GM18861 (cell line): ENCODE results near the gene LARP4B.

ENCODE experiments used
- ATAC-seq: cut with Tn5 transposase; IDR thresholded peaks from one replicate; pipeline ENCODE4 v1.9.1; 2021; ENCODE audit not compliant: unreplicated experiment

LARP4B gene

DNA sequence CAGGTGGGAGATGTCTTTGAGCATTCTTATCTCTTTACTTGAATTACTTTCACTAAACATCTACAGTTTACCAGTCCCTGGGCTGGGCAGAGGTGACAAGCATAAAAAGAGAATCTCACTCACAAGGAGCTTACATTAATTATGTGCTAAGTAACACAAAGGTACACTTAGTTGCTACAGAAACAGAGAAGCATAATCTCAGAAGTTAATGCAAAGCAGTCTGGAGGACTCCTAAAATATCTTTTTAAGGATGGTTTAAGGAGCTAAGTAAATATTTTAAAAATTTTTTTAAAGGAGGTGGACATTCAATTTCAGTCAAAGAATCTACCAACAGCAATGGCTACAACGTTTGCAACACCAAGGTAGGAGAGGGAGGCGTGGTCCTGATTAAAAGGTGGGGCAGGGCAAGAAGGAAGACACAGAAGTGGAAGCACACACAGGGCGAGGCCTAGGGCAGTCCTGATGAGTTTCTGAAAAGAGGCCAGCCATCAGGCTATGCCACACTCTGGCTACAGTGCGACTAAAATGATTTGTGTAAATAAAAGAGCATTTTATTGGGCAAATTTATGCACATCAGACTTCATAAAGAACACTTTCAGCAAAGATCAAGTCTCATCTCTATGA is 5.3 kb downstream of the LARP4B start:
- ATAC-seq = no peak

DNA sequence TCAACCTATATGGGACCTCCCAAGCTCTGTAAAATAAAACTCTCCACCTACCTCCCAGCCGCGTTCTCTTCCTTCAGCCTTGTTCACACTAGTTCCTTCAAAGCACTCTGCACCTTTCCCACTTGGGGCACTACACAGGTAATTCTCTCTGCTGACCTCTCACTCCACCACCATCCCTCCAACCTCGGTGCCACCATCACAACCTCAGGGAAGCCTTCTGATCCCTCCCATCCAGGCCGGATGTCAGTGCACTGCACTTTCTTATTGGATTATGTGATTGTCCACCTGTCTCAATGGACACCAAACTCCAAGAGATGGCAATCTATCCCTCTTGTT is 7.0 kb downstream of the LARP4B start:
- no peak for ATAC-seq

DNA sequence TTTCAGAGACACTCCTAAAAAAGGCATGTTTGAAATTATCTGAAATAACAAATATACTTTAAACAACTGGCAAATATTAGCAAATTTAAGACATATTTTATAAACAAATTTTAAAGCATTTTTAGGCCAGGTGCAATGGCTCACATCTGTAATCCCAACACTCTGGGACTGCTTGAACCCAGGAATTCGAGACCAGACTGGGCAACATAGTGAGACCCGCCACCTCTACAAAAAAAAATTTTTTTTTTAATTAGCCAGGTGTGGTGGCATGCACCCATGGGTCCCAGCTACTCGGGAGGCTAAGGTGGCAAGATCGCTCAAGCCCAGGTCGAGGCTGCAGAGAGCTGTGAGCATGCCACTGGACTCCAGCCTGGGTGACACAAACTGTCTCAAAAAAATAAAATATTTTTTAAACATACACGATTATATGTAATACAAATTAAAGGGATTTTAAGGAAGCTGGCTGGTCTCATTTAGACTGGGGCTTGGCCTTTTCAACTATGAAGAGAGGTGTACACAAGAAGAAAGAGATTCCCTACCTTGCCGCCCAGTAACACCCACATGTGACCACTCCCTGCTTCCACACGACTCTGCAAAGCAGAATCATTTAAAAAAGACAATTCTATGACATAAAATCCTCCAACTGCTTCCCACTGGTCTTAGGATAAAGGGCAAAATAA is 7.5 kb downstream of the LARP4B start:
- no peak for ATAC-seq

DNA sequence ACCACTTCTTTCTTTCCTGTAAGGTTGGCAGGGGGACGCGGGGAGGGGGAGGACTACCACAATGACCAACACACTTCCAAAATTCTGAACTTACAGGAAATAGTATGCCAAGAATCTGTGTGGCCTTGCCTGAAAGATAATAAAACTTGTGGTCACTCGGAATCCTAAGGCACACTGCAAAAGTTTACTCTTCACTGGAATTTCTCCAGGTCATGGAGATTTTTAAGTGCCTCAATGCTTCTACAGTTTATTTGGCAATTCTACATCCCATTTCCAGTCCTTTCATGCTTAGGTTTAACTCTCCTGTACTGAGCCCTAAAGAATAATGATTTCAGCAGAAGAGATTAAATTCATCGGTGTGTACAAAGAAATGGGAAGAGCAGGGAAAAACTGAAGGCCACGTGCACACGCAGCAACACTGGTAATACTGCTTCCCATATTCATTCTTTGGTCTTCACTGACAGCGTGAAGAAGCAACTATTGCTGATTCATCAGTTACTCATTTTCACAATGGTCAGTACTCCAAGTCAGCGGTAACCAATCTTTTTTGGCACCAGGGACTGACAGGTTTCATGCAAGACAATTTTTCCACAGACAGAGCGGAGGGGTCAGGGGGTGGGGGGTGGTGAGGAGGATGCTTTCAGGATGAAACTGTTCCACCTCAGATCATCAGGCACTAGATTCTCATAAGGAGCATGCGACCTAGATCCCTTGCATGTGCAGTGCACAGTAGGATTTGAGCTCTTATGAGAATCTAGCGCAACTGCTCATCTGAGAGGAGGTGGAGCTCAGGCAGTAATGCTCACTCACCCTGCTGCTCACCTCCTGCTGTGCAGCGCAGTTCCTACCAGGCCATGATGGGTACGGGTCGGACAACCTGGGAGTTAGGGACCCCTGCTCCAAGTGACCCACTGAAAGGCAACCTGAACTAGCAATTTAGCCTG is 9.8 kb downstream of the LARP4B start:
- no peak for ATAC-seq

DNA sequence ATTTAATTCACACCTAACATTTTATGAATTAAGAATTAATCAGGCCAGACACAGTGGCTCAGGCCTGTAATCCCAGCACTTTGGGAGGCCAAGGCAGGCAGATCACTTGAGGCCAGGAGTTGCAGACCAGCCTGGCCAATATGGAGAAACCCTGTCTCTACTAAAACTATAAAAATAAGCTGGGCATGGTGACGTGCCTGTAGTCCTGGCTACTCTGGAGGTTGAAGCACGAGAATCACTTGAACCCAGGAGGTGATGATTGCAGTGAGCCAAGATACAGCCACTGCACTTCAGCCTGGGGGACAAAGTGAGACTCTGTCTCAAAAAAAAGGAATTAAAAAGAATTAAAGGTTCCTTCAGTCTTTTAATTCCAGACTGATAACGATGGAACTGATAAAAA is 11.1 kb downstream of the LARP4B start:
- no peak for ATAC-seq

DNA sequence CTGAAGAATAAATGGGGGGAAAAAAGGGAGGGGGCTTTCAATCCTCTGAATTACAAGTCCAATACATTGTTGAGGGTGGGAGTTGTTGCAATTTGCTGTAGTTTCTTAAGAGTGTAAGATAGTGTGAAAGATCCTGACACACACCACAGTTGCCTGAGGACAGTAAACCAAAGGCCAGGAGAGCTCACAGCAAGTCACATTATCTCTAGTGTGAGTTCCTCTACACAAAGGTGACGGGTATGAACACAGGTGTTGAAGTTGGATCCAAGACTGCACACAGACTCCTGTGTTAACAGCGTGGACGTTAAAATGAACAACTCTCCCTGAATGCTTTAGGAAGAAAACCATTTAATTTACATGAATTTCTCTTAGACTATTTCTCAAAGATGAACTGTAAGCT is 12.0 kb downstream of the LARP4B start:
- ATAC-seq = no peak

DNA sequence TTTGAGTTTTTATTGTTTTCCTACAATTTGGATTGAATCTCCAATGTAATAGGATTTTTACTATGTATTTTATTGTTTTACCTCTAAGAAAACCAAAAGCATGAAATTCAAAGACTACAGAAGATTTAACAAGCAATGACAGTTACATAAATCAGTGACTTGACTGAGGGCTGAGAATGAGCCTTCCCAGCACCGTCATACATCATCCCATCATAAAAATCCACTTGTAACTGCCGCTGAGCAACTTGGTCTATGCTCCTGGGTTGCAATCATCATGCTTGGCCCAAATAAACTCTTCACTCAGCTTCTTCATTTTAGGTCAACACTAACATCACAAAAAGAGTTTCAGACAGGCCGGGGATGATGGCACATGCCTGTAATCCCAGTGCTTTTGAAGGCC is 13.5 kb downstream of the LARP4B start:
- ATAC-seq = no peak

DNA sequence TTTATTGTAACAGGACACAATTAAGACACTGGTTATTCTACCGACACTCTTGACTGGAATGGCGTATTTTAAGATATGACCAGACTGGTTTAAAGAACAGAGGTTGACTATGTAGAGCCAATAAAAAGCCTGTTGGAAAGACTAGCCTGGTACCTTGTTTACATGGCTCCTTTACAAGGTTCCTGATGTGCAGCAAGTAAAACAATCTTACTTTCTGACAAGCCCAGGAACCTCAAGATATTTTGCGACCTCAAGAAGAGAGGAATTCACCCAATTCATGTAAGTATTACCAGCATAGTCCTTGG is 14.1 kb downstream of the LARP4B start:
- ATAC-seq = no peak

DNA sequence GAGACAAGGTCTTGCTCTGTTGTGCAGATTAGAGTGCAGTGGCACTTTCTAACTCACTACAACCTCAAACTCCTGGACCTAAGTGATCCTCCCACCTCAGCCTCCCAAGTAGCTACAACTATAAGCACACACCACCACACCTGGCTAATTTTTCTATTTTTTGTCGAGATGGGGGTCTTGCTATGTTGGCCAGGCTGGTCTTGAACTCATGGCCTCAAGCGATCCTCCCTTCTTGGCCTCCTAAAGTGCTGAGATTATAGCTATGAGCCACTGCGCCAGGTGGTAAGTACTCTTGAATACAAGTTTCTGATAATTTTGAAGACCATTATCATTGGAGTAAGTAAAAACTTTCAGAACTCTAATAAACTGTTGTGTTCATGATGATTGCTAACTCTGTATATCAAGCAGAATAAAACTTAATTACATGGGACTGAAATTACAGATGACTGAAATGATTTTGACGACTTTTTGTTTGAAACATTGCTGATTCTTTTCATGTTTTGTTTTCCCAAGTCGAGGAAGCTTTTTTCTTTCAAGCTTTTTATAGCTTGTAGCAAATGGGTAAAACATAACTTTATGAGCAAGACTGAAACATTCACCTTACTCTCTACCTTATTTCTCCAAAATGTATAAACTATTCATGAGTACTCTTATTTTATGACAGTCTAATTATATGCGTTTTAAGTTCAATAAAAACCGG is 14.6 kb downstream of the LARP4B start:
- ATAC-seq = no peak

DNA sequence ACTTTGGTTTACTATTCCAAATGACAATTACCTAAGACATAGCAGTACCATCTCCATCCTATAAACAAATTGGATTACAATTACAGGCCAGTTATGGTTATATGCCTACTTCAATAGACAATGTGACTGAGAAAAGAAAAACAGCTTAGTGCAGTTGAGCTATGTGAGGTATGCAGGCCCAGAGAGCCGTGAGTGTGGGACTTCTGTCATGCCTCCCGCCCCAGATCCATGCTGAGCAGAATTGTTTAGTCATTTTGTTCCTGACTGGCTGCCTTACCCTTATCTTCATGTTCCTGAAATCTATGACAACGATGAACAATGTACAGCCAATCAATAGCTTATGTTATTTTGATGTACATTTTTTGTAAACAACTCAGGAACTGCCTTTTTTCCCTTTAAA is 21.7 kb downstream of the LARP4B start:
- no peak for ATAC-seq

DNA sequence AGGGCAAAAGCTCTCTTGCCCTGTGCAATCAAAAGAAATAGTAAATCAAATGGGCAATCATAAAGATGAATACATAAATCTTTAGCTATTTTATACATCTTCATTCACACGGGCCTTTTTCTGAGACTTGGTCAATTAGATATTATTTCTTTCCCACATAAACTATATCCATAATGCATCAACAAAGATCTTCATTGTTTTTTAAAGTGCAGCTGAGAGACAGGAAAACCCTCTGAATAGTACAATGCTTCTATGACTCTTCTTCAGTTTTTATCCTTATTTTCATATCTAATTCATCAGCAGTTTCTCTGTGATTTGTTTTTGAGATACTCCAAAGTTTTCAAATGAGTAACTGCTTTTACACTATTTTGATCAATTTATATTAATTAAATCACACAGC is 25.5 kb downstream of the LARP4B start:
- no peak for ATAC-seq

DNA sequence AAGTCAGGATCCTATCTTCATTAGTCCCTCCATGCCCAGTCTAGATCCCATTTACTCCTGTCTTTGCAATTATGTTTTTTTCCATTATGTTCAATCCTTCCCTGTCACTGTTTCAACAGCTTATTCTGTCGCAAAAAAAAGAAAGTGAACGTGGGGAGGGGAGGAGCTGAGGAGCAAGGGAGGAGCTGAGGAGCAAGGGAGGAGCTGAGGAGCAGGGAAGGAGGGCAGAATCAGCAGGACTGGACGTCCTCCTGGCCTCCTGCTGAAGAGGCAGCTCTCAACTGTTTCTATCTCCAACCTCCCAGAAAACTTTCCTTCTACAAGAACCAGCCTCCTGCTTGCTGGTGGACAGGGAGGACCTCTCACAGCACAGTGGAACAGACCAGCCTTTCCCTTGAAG is 26.0 kb downstream of the LARP4B start:
- no peak for ATAC-seq

DNA sequence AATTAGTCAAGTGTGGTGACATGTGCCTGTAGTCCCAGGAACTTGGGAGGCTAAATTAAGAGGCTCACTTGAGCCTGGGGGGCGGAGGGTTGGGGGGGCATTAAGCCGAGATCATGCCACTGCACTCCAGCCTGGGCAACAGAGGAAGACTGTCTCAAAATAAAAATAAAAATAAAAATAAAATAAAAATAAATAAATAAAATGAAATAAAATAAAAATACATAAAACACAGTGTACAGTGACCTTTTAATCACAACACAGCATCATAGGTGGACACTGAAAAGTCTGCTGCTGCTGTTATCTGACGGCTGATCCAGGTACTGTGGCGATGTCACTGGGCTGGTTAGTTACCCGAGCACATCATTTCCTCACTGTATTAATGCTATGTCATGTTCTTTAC is 27.1 kb downstream of the LARP4B start:
- no peak for ATAC-seq

DNA sequence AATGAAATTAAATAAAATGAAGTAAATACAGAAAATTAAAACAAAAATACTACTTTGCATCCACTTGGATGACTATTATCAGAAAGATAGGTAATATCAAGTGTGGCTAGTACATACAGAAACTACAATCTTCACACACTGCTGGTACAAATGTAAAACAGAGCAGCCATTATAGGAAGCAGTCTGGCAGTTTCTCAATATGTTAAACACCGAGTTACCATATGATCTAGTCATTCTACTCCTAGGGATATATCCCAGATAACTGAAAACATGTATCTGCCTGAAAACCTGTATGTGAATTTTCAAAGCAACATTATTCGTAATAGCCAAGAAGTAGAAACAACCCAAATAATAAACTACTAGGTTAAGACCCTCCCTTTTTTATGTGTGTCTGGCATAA is 33.4 kb downstream of the LARP4B start:
- no peak for ATAC-seq

DNA sequence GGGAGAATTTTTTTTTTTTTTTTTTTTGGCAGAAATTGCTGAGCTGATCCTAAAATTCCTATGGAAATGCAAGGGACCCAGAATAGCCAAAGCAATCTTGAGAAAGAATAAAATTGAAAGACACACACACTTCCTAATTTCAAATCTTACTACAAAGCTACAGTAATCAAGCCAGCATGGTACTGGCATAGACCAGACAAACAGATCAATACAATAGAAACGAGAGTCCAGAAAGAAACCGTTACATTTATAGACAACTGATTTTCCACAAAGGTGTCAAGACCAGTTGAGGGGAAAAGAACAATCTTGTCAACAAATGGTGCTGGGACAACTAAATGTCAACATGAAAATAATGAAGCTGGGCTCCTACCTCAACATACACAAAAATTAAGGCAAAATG is 34.5 kb downstream of the LARP4B start:
- ATAC-seq = no peak

DNA sequence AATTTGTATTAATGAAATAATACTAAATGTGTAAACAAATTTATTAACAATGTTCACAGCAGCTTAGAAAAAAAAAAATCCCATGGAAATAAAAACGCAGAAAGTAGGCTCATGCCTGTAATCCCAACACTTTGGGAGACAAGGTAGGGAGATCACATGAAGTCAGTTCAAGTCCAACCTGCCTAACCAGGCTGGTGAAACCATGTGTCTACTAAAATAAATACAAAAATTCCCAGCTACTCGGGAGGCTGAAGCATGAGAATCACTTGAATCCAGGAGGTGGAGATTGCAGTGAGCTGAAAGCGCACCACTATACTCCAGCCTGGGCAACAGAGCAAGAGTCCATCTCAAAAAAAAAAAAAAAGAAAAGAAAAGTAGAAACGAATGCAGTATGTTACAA is 36.2 kb downstream of the LARP4B start:
- ATAC-seq = no peak

DNA sequence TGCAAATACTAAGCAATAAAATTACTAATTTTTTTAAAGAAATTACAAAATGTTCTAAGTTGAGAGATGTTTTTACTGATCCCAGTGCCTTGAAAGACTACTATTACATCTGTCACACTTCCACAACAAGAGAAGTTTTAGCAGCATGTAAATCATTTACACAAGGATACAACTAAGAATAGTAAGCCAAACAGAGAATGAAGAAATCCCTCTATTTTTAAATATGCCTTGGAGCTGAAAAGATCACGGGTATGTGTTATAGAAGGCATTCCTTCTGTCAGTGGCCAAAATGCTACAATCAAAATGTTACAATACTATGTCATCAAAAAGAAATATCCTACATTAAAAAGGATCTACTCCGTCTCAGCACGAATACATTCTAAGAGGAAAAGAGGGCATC is 52.6 kb downstream of the LARP4B start:
- no peak for ATAC-seq

DNA sequence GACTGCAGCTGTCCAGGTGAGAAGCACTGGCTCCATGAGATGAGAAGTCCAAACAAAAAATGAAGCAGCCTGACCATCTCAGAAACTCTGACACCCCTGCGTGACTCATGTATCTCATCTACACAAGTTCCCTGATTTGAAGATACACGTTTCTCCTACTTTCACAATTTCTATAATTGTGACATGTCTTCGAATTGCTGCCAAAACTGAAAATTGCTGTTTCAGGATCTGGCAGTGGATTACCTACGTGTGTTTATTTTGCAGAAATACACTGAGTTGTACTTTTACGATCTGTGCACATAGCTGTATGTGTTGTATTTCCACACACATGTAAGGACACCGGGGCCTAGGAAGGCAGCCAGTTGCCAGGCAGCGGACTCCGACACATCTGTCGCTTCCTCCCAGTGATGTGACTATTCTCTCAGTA is 53.2 kb downstream of the LARP4B start:
- ATAC-seq = no peak

DNA sequence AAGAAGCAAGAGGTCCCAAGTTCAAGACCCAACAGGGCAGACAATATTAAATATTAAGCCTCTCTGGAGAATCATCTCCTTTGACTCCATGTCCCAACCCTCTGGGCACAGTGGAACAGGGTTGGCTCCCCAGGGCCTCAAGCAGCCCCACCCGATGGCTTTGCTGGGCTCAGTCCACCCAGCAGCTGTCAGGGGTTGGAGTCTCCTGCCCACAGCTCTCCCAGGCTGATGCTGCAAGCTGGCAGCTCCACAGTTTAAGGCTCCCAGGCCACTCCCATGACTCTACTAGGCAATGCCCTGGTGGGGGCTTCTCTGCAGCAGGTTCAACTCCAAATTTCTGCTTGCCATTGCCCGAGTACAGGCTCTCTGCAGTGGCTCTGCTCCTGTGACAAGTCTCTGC is 55.1 kb downstream of the LARP4B start:
- no peak for ATAC-seq

DNA sequence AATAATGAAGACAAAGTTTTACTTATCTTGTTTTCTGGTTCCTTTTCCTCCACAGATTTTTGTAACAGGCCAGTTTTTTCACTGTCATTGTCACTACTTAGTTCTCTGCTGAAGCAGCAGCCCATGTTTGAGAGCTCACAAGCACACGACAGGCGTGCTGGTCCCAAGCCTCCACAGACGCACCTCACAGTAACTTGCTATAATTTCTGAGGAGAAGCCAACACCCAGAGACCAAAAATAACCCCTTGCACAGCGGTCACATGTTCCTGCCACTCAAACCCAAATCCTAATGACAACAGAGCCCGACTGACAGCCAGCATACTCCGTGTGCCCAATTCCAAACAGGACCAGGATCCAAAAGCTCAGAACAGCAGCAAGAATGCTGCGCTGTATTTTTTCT is 58.5 kb downstream of the LARP4B start:
- ATAC-seq = no peak

DNA sequence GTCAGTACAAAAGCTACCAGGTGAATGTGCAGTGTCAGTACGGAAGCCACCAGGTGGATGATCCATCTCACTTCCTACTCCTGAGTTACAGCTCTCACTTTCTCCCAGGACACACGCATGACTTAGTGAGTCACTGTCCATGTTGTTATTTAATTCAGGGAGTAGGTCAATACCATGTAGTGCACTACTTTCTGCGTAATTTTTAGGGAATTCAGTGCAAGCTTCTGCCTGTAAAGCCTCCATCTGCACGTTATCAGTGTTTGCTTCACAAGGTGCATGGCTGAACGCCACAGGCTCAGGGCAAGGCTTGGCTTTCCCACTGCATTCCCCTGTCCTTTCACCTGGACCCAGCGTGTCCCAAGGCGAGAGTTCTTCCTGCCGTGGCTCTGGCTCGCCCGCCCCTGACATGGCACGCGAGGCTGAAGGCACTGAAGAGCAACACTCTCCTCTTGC is 59.5 kb downstream of the LARP4B start:
- ATAC-seq = no peak
